ENCODE results near the gene RNASE8.

DNA sequence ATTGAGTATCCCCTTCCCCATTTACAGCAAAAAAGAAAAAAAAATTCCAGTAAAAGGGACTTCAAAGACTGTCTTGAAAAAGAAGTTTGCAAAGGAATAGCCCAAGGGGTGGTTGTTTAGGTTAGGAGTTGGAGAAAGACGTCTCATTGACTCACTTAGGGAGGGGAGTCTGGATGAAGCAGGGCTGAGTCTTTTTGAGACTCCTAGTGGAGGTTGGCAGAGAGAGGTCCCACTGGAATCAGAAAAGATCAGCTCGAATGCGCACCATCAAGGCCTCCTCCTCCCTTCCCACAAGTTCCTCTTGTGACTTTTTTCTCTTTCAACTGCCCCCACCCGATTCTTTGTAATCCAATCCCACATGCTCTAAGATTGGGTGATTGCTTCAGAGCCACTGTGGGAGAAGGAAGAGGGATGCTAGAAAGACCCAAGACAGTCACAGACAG is 14.4 kb downstream of the RNASE8 start:
- TF ChIP-seq, protein P1, sequence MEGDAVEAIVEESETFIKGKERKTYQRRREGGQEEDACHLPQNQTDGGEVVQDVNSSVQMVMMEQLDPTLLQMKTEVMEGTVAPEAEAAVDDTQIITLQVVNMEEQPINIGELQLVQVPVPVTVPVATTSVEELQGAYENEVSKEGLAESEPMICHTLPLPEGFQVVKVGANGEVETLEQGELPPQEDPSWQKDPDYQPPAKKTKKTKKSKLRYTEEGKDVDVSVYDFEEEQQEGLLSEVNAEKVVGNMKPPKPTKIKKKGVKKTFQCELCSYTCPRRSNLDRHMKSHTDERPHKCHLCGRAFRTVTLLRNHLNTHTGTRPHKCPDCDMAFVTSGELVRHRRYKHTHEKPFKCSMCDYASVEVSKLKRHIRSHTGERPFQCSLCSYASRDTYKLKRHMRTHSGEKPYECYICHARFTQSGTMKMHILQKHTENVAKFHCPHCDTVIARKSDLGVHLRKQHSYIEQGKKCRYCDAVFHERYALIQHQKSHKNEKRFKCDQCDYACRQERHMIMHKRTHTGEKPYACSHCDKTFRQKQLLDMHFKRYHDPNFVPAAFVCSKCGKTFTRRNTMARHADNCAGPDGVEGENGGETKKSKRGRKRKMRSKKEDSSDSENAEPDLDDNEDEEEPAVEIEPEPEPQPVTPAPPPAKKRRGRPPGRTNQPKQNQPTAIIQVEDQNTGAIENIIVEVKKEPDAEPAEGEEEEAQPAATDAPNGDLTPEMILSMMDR (IDR thresholded peaks at IDR 0.05) = no peak
- TF ChIP-seq NR2C2 (CRISPR knock-in tag; IDR thresholded peaks at IDR 0.05) = no peak
- TF ChIP-seq ELF4 (CRISPR knock-in tag; IDR thresholded peaks at IDR 0.05; ENCODE audit: low read depth) = no peak
- no peak for TF ChIP-seq JUN (CRISPR knock-in tag; IDR thresholded peaks at IDR 0.05)
- TF ChIP-seq, protein P2, sequence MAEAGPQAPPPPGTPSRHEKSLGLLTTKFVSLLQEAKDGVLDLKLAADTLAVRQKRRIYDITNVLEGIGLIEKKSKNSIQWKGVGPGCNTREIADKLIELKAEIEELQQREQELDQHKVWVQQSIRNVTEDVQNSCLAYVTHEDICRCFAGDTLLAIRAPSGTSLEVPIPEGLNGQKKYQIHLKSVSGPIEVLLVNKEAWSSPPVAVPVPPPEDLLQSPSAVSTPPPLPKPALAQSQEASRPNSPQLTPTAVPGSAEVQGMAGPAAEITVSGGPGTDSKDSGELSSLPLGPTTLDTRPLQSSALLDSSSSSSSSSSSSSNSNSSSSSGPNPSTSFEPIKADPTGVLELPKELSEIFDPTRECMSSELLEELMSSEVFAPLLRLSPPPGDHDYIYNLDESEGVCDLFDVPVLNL (CRISPR knock-in tag; IDR thresholded peaks at IDR 0.05; ENCODE audit: borderline replicate concordance, low read depth) = no peak
- TF ChIP-seq ATF3 (CRISPR knock-in tag; conservative IDR thresholded peaks at IDR 0.05) = no peak
- TF ChIP-seq, protein P3, sequence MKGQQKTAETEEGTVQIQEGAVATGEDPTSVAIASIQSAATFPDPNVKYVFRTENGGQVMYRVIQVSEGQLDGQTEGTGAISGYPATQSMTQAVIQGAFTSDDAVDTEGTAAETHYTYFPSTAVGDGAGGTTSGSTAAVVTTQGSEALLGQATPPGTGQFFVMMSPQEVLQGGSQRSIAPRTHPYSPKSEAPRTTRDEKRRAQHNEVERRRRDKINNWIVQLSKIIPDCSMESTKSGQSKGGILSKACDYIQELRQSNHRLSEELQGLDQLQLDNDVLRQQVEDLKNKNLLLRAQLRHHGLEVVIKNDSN (CRISPR knock-in tag; IDR thresholded peaks at IDR 0.05) = no peak

Measured in WTC11 (cell line).